ENCODE measurements around the gene GPR21.

The GPR21 gene

GRCh38 chr9:123016631-123017030 is 16.8 kb upstream of the GPR21 start:
- peaks cover 66% of the 10 kb centered on the region for H3K36me3 Mint-ChIP-seq
- no peak for ATAC-seq
- no peaks in the 10 kb centered on the region for H3K4me1 Mint-ChIP-seq
- no peaks in the 10 kb centered on the region for H3K9me3 Mint-ChIP-seq
- H3K27me3 Mint-ChIP-seq: no peaks in the 10 kb centered on the region
- H3K4me3 Mint-ChIP-seq: no peak overlapping the region
- no peak overlapping the region for H3K27ac Mint-ChIP-seq

GRCh38 chr9:123020796-123021195 is 12.7 kb upstream of the GPR21 start:
- ATAC-seq: no peak
- no peaks in the 10 kb centered on the region for H3K27me3 Mint-ChIP-seq

GRCh38 chr9:123026425-123026824 is 7.0 kb upstream of the GPR21 start:
- H3K27me3 Mint-ChIP-seq: no peaks in the 10 kb centered on the region
- peaks cover 44% of the 10 kb centered on the region for H3K36me3 Mint-ChIP-seq

More at GRCh38 chr9:123020796-123021195, 12.7 kb upstream of the GPR21 start:
- no peak overlapping the region for H3K4me3 Mint-ChIP-seq
- H3K36me3 Mint-ChIP-seq: peaks cover 42% of the 10 kb centered on the region
- no peak overlapping the region for H3K27ac Mint-ChIP-seq
- no peaks in the 10 kb centered on the region for H3K4me1 Mint-ChIP-seq
- no peaks in the 10 kb centered on the region for H3K9me3 Mint-ChIP-seq

GRCh38 chr9:123027517-123027916 is 6.0 kb upstream of the GPR21 start:
- Mint-ChIP-seq H3K27me3 (no peaks in the 10 kb centered on the region), H3K27ac (peak overlapping the region; percentile 40), H3K36me3 (peaks cover 41% of the 10 kb centered on the region), H3K9me3 (no peaks in the 10 kb centered on the region), H3K4me1 (peaks cover 15% of the 10 kb centered on the region), H3K4me3 (no peak overlapping the region)
- ATAC-seq: no peak

More at GRCh38 chr9:123026425-123026824, 7.0 kb upstream of the GPR21 start:
- Mint-ChIP-seq H3K27ac (no peak overlapping the region), H3K4me1 (peaks cover 15% of the 10 kb centered on the region), H3K9me3 (no peaks in the 10 kb centered on the region), H3K4me3 (no peak overlapping the region)
- no peak for ATAC-seq

GRCh38 chr9:123028136-123028535 is 5.3 kb upstream of the GPR21 start:
- Mint-ChIP-seq H3K27me3 (no peaks in the 10 kb centered on the region), H3K4me1 (peaks cover 15% of the 10 kb centered on the region), H3K36me3 (peaks cover 48% of the 10 kb centered on the region), H3K9me3 (no peaks in the 10 kb centered on the region), H3K4me3 (no peak overlapping the region), H3K27ac (no peak overlapping the region)
- no peak for ATAC-seq

- peaks cover 56% of the 10 kb centered on the region for H3K36me3 Mint-ChIP-seq
- no peak overlapping the region for H3K4me3 Mint-ChIP-seq
- no peaks in the 10 kb centered on the region for H3K9me3 Mint-ChIP-seq
- H3K4me1 Mint-ChIP-seq: peaks cover 15% of the 10 kb centered on the region
- ATAC-seq: no peak
- no peak overlapping the region for H3K27ac Mint-ChIP-seq
- H3K27me3 Mint-ChIP-seq: no peaks in the 10 kb centered on the region
Observed at GRCh38 chr9:123028973-123029372, 4.5 kb upstream of the GPR21 start.

- H3K27ac Mint-ChIP-seq: no peak overlapping the region
- H3K27me3 Mint-ChIP-seq: no peaks in the 10 kb centered on the region
- no peak for ATAC-seq
- H3K9me3 Mint-ChIP-seq: no peaks in the 10 kb centered on the region
- H3K4me1 Mint-ChIP-seq: peaks cover 24% of the 10 kb centered on the region
- no peak overlapping the region for H3K4me3 Mint-ChIP-seq
- H3K36me3 Mint-ChIP-seq: peaks cover 59% of the 10 kb centered on the region
Observed at GRCh38 chr9:123031963-123032362, 1.5 kb upstream of the GPR21 start.

- no peak for ATAC-seq
- peaks cover 54% of the 10 kb centered on the region for H3K36me3 Mint-ChIP-seq
- peaks cover 22% of the 10 kb centered on the region for H3K4me1 Mint-ChIP-seq
- no peak overlapping the region for H3K27ac Mint-ChIP-seq
- no peaks in the 10 kb centered on the region for H3K27me3 Mint-ChIP-seq
- no peaks in the 10 kb centered on the region for H3K9me3 Mint-ChIP-seq
- H3K4me3 Mint-ChIP-seq: no peak overlapping the region
Observed at GRCh38 chr9:123033864-123034601, 566 bp downstream of the GPR21 start.

- Mint-ChIP-seq H3K27ac (no peak overlapping the region), H3K4me3 (no peak overlapping the region), H3K27me3 (no peaks in the 10 kb centered on the region), H3K9me3 (no peaks in the 10 kb centered on the region), H3K36me3 (peaks cover 53% of the 10 kb centered on the region), H3K4me1 (peaks cover 22% of the 10 kb centered on the region)
- ATAC-seq: no peak
Observed at GRCh38 chr9:123034881-123035510, 1.5 kb downstream of the GPR21 start.

GRCh38 chr9:123035791-123036190 is 2.3 kb downstream of the GPR21 start:
- Mint-ChIP-seq H3K9me3 (no peaks in the 10 kb centered on the region), H3K4me1 (peaks cover 22% of the 10 kb centered on the region), H3K4me3 (no peak overlapping the region), H3K27ac (no peak overlapping the region), H3K27me3 (no peaks in the 10 kb centered on the region), H3K36me3 (peaks cover 53% of the 10 kb centered on the region)
- no peak for ATAC-seq

- Mint-ChIP-seq H3K36me3 (peaks cover 53% of the 10 kb centered on the region), H3K27me3 (no peaks in the 10 kb centered on the region), H3K4me3 (no peak overlapping the region), H3K9me3 (peaks cover 2% of the 10 kb centered on the region), H3K27ac (no peak overlapping the region), H3K4me1 (peaks cover 22% of the 10 kb centered on the region)
- no peak for ATAC-seq
Observed at GRCh38 chr9:123036893-123037545, 3.6 kb downstream of the GPR21 start.

GRCh38 chr9:123039617-123040219 is 6.3 kb downstream of the GPR21 start:
- Mint-ChIP-seq H3K9me3 (peaks cover 12% of the 10 kb centered on the region), H3K4me1 (peaks cover 21% of the 10 kb centered on the region), H3K27ac (no peak overlapping the region), H3K27me3 (no peaks in the 10 kb centered on the region), H3K4me3 (no peak overlapping the region), H3K36me3 (peaks cover 57% of the 10 kb centered on the region)
- no peak for ATAC-seq

GRCh38 chr9:123040801-123041200 is 7.3 kb downstream of the GPR21 start:
- H3K4me1 Mint-ChIP-seq: peaks cover 15% of the 10 kb centered on the region
- H3K27me3 Mint-ChIP-seq: no peaks in the 10 kb centered on the region
- peaks cover 51% of the 10 kb centered on the region for H3K36me3 Mint-ChIP-seq
- ATAC-seq: no peak
- no peak overlapping the region for H3K4me3 Mint-ChIP-seq
- H3K27ac Mint-ChIP-seq: no peak overlapping the region
- H3K9me3 Mint-ChIP-seq: peaks cover 12% of the 10 kb centered on the region

- H3K27me3 Mint-ChIP-seq: no peaks in the 10 kb centered on the region
- ATAC-seq: no peak
- peaks cover 12% of the 10 kb centered on the region for H3K4me1 Mint-ChIP-seq
- H3K4me3 Mint-ChIP-seq: no peak overlapping the region
- peaks cover 12% of the 10 kb centered on the region for H3K9me3 Mint-ChIP-seq
- H3K36me3 Mint-ChIP-seq: peaks cover 48% of the 10 kb centered on the region
- no peak overlapping the region for H3K27ac Mint-ChIP-seq
Observed at GRCh38 chr9:123041489-123041888, 8.0 kb downstream of the GPR21 start.
